ENCODE measurements around the gene ACOX2.

Gene ACOX2

GRCh38 chr3:58566398-58567250 lies 29.6 kb upstream of the ACOX2 start:
- DNase-seq: no peak

GRCh38 chr3:58565621-58566397 lies 28.8 kb upstream of the ACOX2 start:
- DNase-seq: no peak

GRCh38 chr3:58564456-58565160 lies 27.6 kb upstream of the ACOX2 start:
- DNase-seq: no peak

- DNase-seq: no peak
Measured at GRCh38 chr3:58564054-58564453, 27.1 kb upstream of the ACOX2 start.

GRCh38 chr3:58563386-58564035 lies 26.5 kb upstream of the ACOX2 start:
- DNase-seq: no peak

- DNase-seq: no peak
Measured at GRCh38 chr3:58562498-58562897, 25.5 kb upstream of the ACOX2 start.

GRCh38 chr3:58560771-58561311 lies 23.9 kb upstream of the ACOX2 start:
- DNase-seq: no peak

- no peak for DNase-seq
Measured at GRCh38 chr3:58559586-58559985, 22.6 kb upstream of the ACOX2 start.

- DNase-seq: no peak
Measured at GRCh38 chr3:58557491-58557890, 20.5 kb upstream of the ACOX2 start.

- no peak for DNase-seq
Measured at GRCh38 chr3:58556761-58557221, 19.8 kb upstream of the ACOX2 start.

- no peak for DNase-seq
Measured at GRCh38 chr3:58556001-58556400, 19.0 kb upstream of the ACOX2 start.

GRCh38 chr3:58555203-58555602 lies 18.2 kb upstream of the ACOX2 start:
- DNase-seq: no peak

- no peak for DNase-seq
Measured at GRCh38 chr3:58553003-58553402, 16.0 kb upstream of the ACOX2 start.

GRCh38 chr3:58551636-58552180 lies 14.7 kb upstream of the ACOX2 start:
- DNase-seq: no peak

GRCh38 chr3:58544541-58544940 lies 7.6 kb upstream of the ACOX2 start:
- no peak for DNase-seq

GRCh38 chr3:58540176-58540858 lies 3.3 kb upstream of the ACOX2 start:
- no peak for DNase-seq

- no peak for DNase-seq
Measured at GRCh38 chr3:58539626-58540025, 2.6 kb upstream of the ACOX2 start.

GRCh38 chr3:58537412-58538301 lies 667 bp upstream of the ACOX2 start:
- no peak for DNase-seq

- no peak for DNase-seq
Measured at GRCh38 chr3:58535531-58536500, 1.2 kb downstream of the ACOX2 start.
